Measurements from ENCODE around the gene AMBP.

The AMBP gene

DNA sequence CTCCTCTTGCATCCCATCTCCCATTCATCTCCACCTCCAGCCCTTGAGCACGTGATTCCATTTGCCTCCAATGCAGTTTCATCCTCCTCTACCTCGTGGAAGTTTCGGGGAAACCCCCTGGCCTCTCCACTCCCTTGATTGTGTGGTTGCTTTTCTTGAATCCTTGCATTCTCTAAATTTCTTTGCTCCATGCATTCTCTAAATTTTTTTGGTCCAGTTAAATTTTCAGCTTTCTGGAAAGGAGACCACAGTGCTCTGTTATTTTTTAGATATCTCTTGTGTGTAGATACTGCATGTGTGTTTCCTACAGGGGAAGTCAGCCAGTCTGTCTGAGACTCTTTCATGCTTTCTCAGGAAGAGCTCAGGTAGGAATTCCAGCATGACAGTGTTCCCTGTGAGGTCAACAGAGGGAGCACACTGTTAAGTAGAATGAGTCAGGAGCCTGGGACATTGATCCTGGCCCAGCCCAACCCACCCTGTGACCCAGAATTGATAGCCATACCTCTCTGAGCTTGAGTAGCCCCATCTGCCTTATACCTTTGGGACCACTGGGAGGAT lies 52.8 kb downstream of the AMBP start:
- Histone ChIP-seq H3K4me2 (ENCODE audit: low read depth, low read length, poor library complexity, severe bottlenecking) (no peak overlapping the region), H3K4me3 (ENCODE audit: low read length, poor library complexity, severe bottlenecking) (no peak overlapping the region), H4K20me1 (ENCODE audit: insufficient read depth, low read length, poor library complexity, severe bottlenecking) (no peaks in the 10 kb centered on the region), H3K4me1 (ENCODE audit: insufficient read depth, low read length, poor library complexity, severe bottlenecking) (no peaks in the 10 kb centered on the region), H3K9ac (ENCODE audit: low read depth, low read length, poor library complexity, severe bottlenecking) (no peak overlapping the region), H3K9me2 (replicated peaks; ENCODE audit: low read depth, low read length) (no peaks in the 10 kb centered on the region), H3K79me2 (ENCODE audit: insufficient read depth, low read length) (no peaks in the 10 kb centered on the region), H2AFZ (ENCODE audit: low read length) (no peak overlapping the region), H3K27me3 (ENCODE audit: insufficient read depth, low read length, poor library complexity, severe bottlenecking) (no peaks in the 10 kb centered on the region), H3F3A (ENCODE audit: low read depth) (no peaks in the 10 kb centered on the region), H3K36me3 (ENCODE audit: insufficient read depth, low read length) (peaks cover 56% of the 10 kb centered on the region), H3K9me3 (ENCODE audit: insufficient read depth, low read depth, low read length) (peaks cover 5% of the 10 kb centered on the region; the same call in 1 of the 2 replicates)
- no peak for TF ChIP-seq EZH2phosphoT487 (IDR thresholded peaks at IDR 0.05; ENCODE audit: borderline replicate concordance)
- TF ChIP-seq, protein P1, sequence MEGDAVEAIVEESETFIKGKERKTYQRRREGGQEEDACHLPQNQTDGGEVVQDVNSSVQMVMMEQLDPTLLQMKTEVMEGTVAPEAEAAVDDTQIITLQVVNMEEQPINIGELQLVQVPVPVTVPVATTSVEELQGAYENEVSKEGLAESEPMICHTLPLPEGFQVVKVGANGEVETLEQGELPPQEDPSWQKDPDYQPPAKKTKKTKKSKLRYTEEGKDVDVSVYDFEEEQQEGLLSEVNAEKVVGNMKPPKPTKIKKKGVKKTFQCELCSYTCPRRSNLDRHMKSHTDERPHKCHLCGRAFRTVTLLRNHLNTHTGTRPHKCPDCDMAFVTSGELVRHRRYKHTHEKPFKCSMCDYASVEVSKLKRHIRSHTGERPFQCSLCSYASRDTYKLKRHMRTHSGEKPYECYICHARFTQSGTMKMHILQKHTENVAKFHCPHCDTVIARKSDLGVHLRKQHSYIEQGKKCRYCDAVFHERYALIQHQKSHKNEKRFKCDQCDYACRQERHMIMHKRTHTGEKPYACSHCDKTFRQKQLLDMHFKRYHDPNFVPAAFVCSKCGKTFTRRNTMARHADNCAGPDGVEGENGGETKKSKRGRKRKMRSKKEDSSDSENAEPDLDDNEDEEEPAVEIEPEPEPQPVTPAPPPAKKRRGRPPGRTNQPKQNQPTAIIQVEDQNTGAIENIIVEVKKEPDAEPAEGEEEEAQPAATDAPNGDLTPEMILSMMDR (conservative IDR thresholded peaks at IDR 0.05; ENCODE audit: low read length), result no peak

DNA sequence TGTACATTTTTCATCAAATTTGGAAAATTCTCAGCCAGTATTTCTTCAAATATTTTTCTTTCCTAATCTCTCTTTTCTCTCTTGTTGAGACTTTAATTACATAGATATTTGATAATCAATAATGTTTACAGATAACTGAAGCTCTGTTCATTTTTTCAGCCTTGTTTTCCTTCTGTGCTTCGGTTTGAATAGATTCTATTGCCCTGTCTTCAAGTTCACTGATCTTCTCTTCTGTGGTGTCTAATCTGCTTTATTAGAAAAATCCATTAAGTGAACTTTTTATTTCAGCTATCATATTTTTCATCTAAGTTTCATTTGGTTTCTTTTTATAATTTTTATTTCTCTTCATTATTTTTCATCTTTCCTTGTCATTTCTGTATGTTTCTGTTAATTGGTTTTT lies 54.1 kb downstream of the AMBP start:
- Histone ChIP-seq H2AFZ (ENCODE audit: low read length) (no peak overlapping the region), H3K4me3 (ENCODE audit: low read length, poor library complexity, severe bottlenecking) (no peak overlapping the region), H3K9me2 (replicated peaks; ENCODE audit: low read depth, low read length) (no peaks in the 10 kb centered on the region), H3K4me2 (ENCODE audit: low read depth, low read length, poor library complexity, severe bottlenecking) (no peak overlapping the region), H3K9me3 (ENCODE audit: insufficient read depth, low read depth, low read length) (peaks cover 5% of the 10 kb centered on the region; the same call in 1 of the 2 replicates), H3F3A (ENCODE audit: low read depth) (no peaks in the 10 kb centered on the region), H3K27me3 (ENCODE audit: insufficient read depth, low read length, poor library complexity, severe bottlenecking) (no peaks in the 10 kb centered on the region), H3K79me2 (ENCODE audit: insufficient read depth, low read length) (no peaks in the 10 kb centered on the region), H3K36me3 (ENCODE audit: insufficient read depth, low read length) (peaks cover 55% of the 10 kb centered on the region), H4K20me1 (ENCODE audit: insufficient read depth, low read length, poor library complexity, severe bottlenecking) (no peaks in the 10 kb centered on the region), H3K4me1 (ENCODE audit: insufficient read depth, low read length, poor library complexity, severe bottlenecking) (no peaks in the 10 kb centered on the region), H3K9ac (ENCODE audit: low read depth, low read length, poor library complexity, severe bottlenecking) (no peak overlapping the region)
- no peak for TF ChIP-seq EZH2phosphoT487 (IDR thresholded peaks at IDR 0.05; ENCODE audit: borderline replicate concordance)
- TF ChIP-seq, protein P1 (conservative IDR thresholded peaks at IDR 0.05; ENCODE audit: low read length), result no peak

DNA sequence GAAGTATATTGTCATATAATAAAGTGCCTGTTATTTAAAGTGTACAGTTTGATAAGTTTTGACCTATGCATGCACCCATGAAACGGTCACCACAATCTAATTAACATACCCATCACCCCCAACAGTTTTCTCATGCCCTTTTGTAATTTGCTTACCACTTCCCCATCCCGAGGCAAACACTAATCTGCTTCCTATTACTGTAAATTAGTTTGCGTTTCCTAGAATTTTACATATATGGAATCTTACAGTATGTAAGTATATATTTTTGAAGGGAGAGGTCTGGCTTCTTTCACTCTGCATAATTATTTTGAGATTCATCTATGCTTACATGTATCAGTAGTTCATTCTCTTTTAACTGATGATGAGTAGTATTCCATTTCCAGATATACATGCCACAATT lies 56.5 kb downstream of the AMBP start:
- H4K20me1 ChIP-seq (ENCODE audit: insufficient read depth, low read length, poor library complexity, severe bottlenecking), result no peaks in the 10 kb centered on the region
- TF ChIP-seq, protein P1 (conservative IDR thresholded peaks at IDR 0.05; ENCODE audit: low read length), result no peak
- TF ChIP-seq EZH2phosphoT487 (IDR thresholded peaks at IDR 0.05; ENCODE audit: borderline replicate concordance), result no peak
- H3K79me2 ChIP-seq (ENCODE audit: insufficient read depth, low read length), result no peaks in the 10 kb centered on the region
- no peak overlapping the region for H3K4me3 ChIP-seq (ENCODE audit: low read length, poor library complexity, severe bottlenecking)
- no peaks in the 10 kb centered on the region for H3K27me3 ChIP-seq (ENCODE audit: insufficient read depth, low read length, poor library complexity, severe bottlenecking)
- H3K9me3 ChIP-seq (ENCODE audit: insufficient read depth, low read depth, low read length), result peaks cover 5% of the 10 kb centered on the region; the same call in 1 of the 2 replicates
- H3F3A ChIP-seq (ENCODE audit: low read depth), result no peaks in the 10 kb centered on the region
- no peaks in the 10 kb centered on the region for H3K9me2 ChIP-seq (replicated peaks; ENCODE audit: low read depth, low read length)
- no peak overlapping the region for H3K9ac ChIP-seq (ENCODE audit: low read depth, low read length, poor library complexity, severe bottlenecking)
- no peaks in the 10 kb centered on the region for H3K4me1 ChIP-seq (ENCODE audit: insufficient read depth, low read length, poor library complexity, severe bottlenecking)
- no peak overlapping the region for H3K4me2 ChIP-seq (ENCODE audit: low read depth, low read length, poor library complexity, severe bottlenecking)
- no peak overlapping the region for H2AFZ ChIP-seq (ENCODE audit: low read length)
- H3K36me3 ChIP-seq (ENCODE audit: insufficient read depth, low read length), result peaks cover 69% of the 10 kb centered on the region
